GM12891 (cell line): ENCODE results near the gene ITGAX.
A peak's percentile ranks its signal among the peaks of the same experiment; 100 is the strongest.

ENCODE experiments used
- DNase-seq: peaks from one replicate; pipeline ENCODE4 v3.0.0; 2011; ENCODE audit warnings: low spot score; ENCODE audit not compliant: insufficient read length
- FAIRE-seq: peaks from 2 replicates; lab custom pipeline; 2011; peaks lifted over from hg19 to GRCh38; lab: Jason Lieb, UNC
- PAX5 ChIP-seq: IDR thresholded peaks from 2 replicates; pipeline ENCODE4 v1.6.1; 2011; ENCODE audit warnings: low read length, moderate library complexity, mild to moderate bottlenecking; ENCODE audit not compliant: insufficient read depth, severe bottlenecking
- POLR2A ChIP-seq: IDR thresholded peaks from 2 replicates; pipeline ENCODE4 v1.6.1; 2011; ENCODE audit warnings: low read depth, low read length, control low read depth
- POLR2AphosphoS5 ChIP-seq: IDR thresholded peaks from 2 replicates; pipeline ENCODE4 v1.6.1; 2011; ENCODE audit warnings: low read depth, low read length, control low read depth
- POU2F2 ChIP-seq: IDR thresholded peaks from 2 replicates; pipeline ENCODE4 v1.6.1; 2011; ENCODE audit warnings: low read depth, mild to moderate bottlenecking, control low read depth, low read length, moderate library complexity
- SPI1 ChIP-seq: IDR thresholded peaks from 2 replicates; pipeline ENCODE4 v1.6.1; 2011; ENCODE audit warnings: low read depth, low read length, control low read depth
- TAF1 ChIP-seq: IDR thresholded peaks from 2 replicates; pipeline ENCODE4 v1.6.1; 2011; ENCODE audit warnings: low read depth, low read length, control low read depth

The ITGAX gene

GRCh38 chr16:31373235-31373634, 18.3 kb downstream of the ITGAX start:
- TF ChIP-seq TAF1 = no peak
- DNase-seq (no peak), FAIRE-seq (no peak)

- TF ChIP-seq POU2F2 (no peak), TAF1 (no peak), PAX5 (no peak), POLR2A (no peak), POLR2AphosphoS5 (no peak), SPI1 (no peak)
- no peak for DNase-seq
- FAIRE-seq = no peak
Observed at GRCh38 chr16:31375231-31375630, 20.3 kb downstream of the ITGAX start.

GRCh38 chr16:31376705-31377104, 21.7 kb downstream of the ITGAX start:
- DNase-seq = no peak
- TF ChIP-seq SPI1 (0 out of 2 replicates have a peak, but pooled peaks have one; percentile 6), POLR2AphosphoS5 (no peak), POLR2A (no peak), PAX5 (no peak)
- FAIRE-seq = no peak

- no peak for DNase-seq
- FAIRE-seq = no peak
- TF ChIP-seq SPI1 (no peak), POU2F2 (no peak), POLR2AphosphoS5 (no peak), POLR2A (no peak), TAF1 (no peak)
Observed at GRCh38 chr16:31377210-31377903, 22.4 kb downstream of the ITGAX start.

GRCh38 chr16:31380201-31380600, 25.2 kb downstream of the ITGAX start:
- no peak for FAIRE-seq
- no peak for DNase-seq
- TF ChIP-seq POU2F2 (no peak), POLR2A (no peak), PAX5 (no peak), TAF1 (no peak), SPI1 (no peak), POLR2AphosphoS5 (no peak)

- DNase-seq (peak; percentile 73), FAIRE-seq (peak; percentile 84)
- TF ChIP-seq POLR2A = no peak
Observed at GRCh38 chr16:31382485-31383161, 27.6 kb downstream of the ITGAX start.

- no peak for FAIRE-seq
Observed at GRCh38 chr16:31385680-31386079, 30.7 kb downstream of the ITGAX start.

GRCh38 chr16:31386157-31386984, 31.4 kb downstream of the ITGAX start:
- no peak for TF ChIP-seq SPI1
- peak; percentile 39; the same call in 1 of the 2 replicates for TF ChIP-seq POU2F2
- FAIRE-seq = no peak
- no peak for DNase-seq

More at GRCh38 chr16:31385680-31386079, 30.7 kb downstream of the ITGAX start:
- TF ChIP-seq POLR2A (no peak), SPI1 (no peak), PAX5 (no peak), POU2F2 (no peak), TAF1 (no peak), POLR2AphosphoS5 (no peak)
- no peak for DNase-seq

GRCh38 chr16:31388535-31388934, 33.6 kb downstream of the ITGAX start:
- TF ChIP-seq POU2F2 (no peak), TAF1 (no peak), SPI1 (no peak), POLR2AphosphoS5 (no peak), POLR2A (no peak), PAX5 (no peak)
- FAIRE-seq (no peak), DNase-seq (no peak)

GRCh38 chr16:31390504-31391041, 35.6 kb downstream of the ITGAX start:
- DNase-seq = no peak
- TF ChIP-seq POLR2A (no peak), TAF1 (no peak), POLR2AphosphoS5 (no peak), POU2F2 (no peak), PAX5 (no peak), SPI1 (no peak)
- FAIRE-seq = no peak
